ENCODE data around the gene LINGO4. TPM values are rescaled to one million over a fixed set of nuclear protein-coding genes. Genes with fewer than 3 reads are reported as not detected.
A peak's percentile ranks its signal among the peaks of the same experiment; 100 is the strongest.

Gene LINGO4
- total RNA-seq, 4 donors from 2014 or later: 0.19 TPM; not detected in 3

GRCh38 chr1:151834239-151834638, 29.0 kb upstream of the LINGO4 start:
- ATAC-seq (ENCODE audit: low FRiP score): no peak
- no peak for TF ChIP-seq CTCF (IDR thresholded peaks at IDR 0.05)

GRCh38 chr1:151833172-151833900, 28.1 kb upstream of the LINGO4 start:
- TF ChIP-seq CTCF (IDR thresholded peaks at IDR 0.05): no peak
- DNase-seq (ENCODE audit: low spot score) (no peak), ATAC-seq (ENCODE audit: low FRiP score) (no peak)

More at GRCh38 chr1:151834239-151834638, 29.0 kb upstream of the LINGO4 start:
- DNase-seq (ENCODE audit: low spot score): no peak

GRCh38 chr1:151832318-151832980, 27.2 kb upstream of the LINGO4 start:
- DNase-seq (ENCODE audit: low spot score) (peak; percentile 42), ATAC-seq (ENCODE audit: low FRiP score) (peak; percentile 58)
- TF ChIP-seq CTCF (IDR thresholded peaks at IDR 0.05): no peak

- no peak for TF ChIP-seq CTCF (IDR thresholded peaks at IDR 0.05)
- DNase-seq (ENCODE audit: low spot score) (no peak), ATAC-seq (ENCODE audit: low FRiP score) (peak; percentile 6)
These were observed 26.4 kb upstream of the LINGO4 start, which contains the start of gene RORC for GRCh38 chr1:151831605-151832004. Gene RORC, minus strand, starts transcription at chr1:151831802. Its CDS starts 38 bp downstream, at chr1:151831764.

GRCh38 chr1:151831256-151831591, 26.0 kb upstream of the LINGO4 start:
- TF ChIP-seq CTCF (IDR thresholded peaks at IDR 0.05): no peak
- no peak for DNase-seq (ENCODE audit: low spot score)
- ATAC-seq (ENCODE audit: low FRiP score): no peak

GRCh38 chr1:151830055-151830454, 24.8 kb upstream of the LINGO4 start:
- no peak for DNase-seq (ENCODE audit: low spot score)
- no peak for ATAC-seq (ENCODE audit: low FRiP score)
- TF ChIP-seq CTCF (IDR thresholded peaks at IDR 0.05): no peak
